C4-2B (cell line): ENCODE data around the gene CNIH1.

Experiments used
- ZFX ChIP-seq: fragments of 450-650 bp; IDR thresholded peaks from 2 replicates; pipeline ENCODE4 v1.6.1; 2017
- TF ChIP-seq, protein P1 (sequence below): fragments of 450-650 bp; conservative IDR thresholded peaks from 2 replicates; pipeline ENCODE4 v1.5.1; 2017; ENCODE audit warnings: mild to moderate bottlenecking

DNA sequence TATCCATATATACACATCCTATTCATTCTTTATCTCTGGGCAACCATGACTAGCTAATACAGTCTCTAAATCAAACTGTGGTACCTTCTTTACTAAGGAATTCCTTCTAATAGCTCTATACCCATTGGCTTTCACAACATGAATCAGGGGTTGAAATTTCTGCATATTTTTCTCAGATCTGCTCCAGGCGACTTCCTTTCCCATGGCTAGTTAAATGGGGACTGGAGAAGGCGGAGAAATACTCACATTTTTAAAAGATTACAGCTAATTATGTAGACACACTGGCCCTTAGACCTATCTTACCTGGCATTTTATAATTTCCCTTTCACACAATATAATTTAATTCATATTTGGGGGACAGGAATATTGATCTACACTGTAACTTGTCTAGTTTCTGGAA is 45.5 kb downstream of the CNIH1 start:
- TF ChIP-seq, protein P1, sequence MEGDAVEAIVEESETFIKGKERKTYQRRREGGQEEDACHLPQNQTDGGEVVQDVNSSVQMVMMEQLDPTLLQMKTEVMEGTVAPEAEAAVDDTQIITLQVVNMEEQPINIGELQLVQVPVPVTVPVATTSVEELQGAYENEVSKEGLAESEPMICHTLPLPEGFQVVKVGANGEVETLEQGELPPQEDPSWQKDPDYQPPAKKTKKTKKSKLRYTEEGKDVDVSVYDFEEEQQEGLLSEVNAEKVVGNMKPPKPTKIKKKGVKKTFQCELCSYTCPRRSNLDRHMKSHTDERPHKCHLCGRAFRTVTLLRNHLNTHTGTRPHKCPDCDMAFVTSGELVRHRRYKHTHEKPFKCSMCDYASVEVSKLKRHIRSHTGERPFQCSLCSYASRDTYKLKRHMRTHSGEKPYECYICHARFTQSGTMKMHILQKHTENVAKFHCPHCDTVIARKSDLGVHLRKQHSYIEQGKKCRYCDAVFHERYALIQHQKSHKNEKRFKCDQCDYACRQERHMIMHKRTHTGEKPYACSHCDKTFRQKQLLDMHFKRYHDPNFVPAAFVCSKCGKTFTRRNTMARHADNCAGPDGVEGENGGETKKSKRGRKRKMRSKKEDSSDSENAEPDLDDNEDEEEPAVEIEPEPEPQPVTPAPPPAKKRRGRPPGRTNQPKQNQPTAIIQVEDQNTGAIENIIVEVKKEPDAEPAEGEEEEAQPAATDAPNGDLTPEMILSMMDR = no peak
- no peak for TF ChIP-seq ZFX
